ENCODE data around the gene SLC38A6. TPM values are rescaled to one million over a fixed set of nuclear protein-coding genes. Genes with fewer than 3 reads are reported as not detected.

The SLC38A6 gene
- total RNA-seq, 1 experiment from 2014 or later = 6.0 TPM

GRCh38 chr14:61043506-61043905 is 62.5 kb downstream of the SLC38A6 start:
- TF ChIP-seq CTCF (conservative IDR thresholded peaks at IDR 0.05) = no peak
- H3K9ac ChIP-seq (ENCODE audit: extremely low read depth, insufficient read length, low read length) = no peak overlapping the region
- no peak overlapping the region for H2BK12ac ChIP-seq (ENCODE audit: insufficient read length, low read depth, low read length)
- no peak overlapping the region for H2BK5ac ChIP-seq (ENCODE audit: insufficient read length, low read length)
- no peaks in the 10 kb centered on the region for H3K27me3 ChIP-seq (ENCODE audit: insufficient read depth, low read length)
- H3K79me2 ChIP-seq (ENCODE audit: insufficient read depth, low read length) = no peaks in the 10 kb centered on the region
- H3K4ac ChIP-seq (ENCODE audit: low read depth, low read length) = no peak overlapping the region
- no peak overlapping the region for H2BK15ac ChIP-seq (ENCODE audit: low read depth, low read length)
- H3K9me3 ChIP-seq (ENCODE audit: control insufficient read depth, low read depth, low read length) = no peaks in the 10 kb centered on the region
- Mint-ChIP-seq H3K4me1 (peaks cover 7% of the 10 kb centered on the region in 2 experiments; a peak in 3 of 4 replicates), H3K36me3 (ENCODE audit: insufficient read depth in 1 of 3, low read depth in 3 of 3) (no peaks in the 10 kb centered on the region), H3K4me3 (no peak overlapping the region), H3K27me3 (ENCODE audit: low read depth) (no peaks in the 10 kb centered on the region), H3K9me3 (no peaks in the 10 kb centered on the region), H3K27ac (no peak overlapping the region; a peak in 1 of 7 replicates)
- no peak overlapping the region for H3K14ac ChIP-seq (ENCODE audit: insufficient read depth, low read length)
- H3K56ac ChIP-seq (ENCODE audit: insufficient read length, low read depth, low read length) = no peak overlapping the region
- no peak overlapping the region for H2BK20ac ChIP-seq (ENCODE audit: low read depth, low read length, poor library complexity, severe bottlenecking)
- no peak overlapping the region for H4K91ac ChIP-seq (ENCODE audit: insufficient read length, low read depth, low read length)
- no peaks in the 10 kb centered on the region for H4K20me1 ChIP-seq (ENCODE audit: control insufficient read depth, insufficient read depth, insufficient read length)
- no peak overlapping the region for H2AFZ ChIP-seq (ENCODE audit: low read length)
- H4K5ac ChIP-seq (ENCODE audit: insufficient read length, low read depth, low read length) = no peak overlapping the region
- no peaks in the 10 kb centered on the region for H3K23me2 ChIP-seq (ENCODE audit: insufficient read length, low read depth, low read length, poor library complexity, severe bottlenecking)
- no peak overlapping the region for H3T11ph ChIP-seq (ENCODE audit: low read length)
- no peak overlapping the region for H3K18ac ChIP-seq (ENCODE audit: insufficient read length, low read depth, low read length)
- H4K8ac ChIP-seq (replicated peaks; ENCODE audit: insufficient read length, low read depth, low read length) = no peak overlapping the region
- H2AK5ac ChIP-seq (ENCODE audit: insufficient read length, low read length) = no peak overlapping the region
- DNase-seq = no peak
- no peak overlapping the region for H3K27ac ChIP-seq (ENCODE audit: insufficient read length, low read depth, low read length)
- peaks cover 3% of the 10 kb centered on the region; the same call in 1 of the 2 replicates for H3K4me1 ChIP-seq (ENCODE audit: insufficient read depth, low read length)
- no peak overlapping the region for H3K4me2 ChIP-seq (ENCODE audit: insufficient read depth, insufficient read length, low read length)
- H3K23ac ChIP-seq (ENCODE audit: insufficient read length, low read depth, low read length) = no peak overlapping the region
- WGBS (ENCODE audit: extremely low coverage, insufficient read length, low lambda C conversion rate) = no CpG with 5 or more reads among the region's 1 CpG
- no peaks in the 10 kb centered on the region for H3K79me1 ChIP-seq (ENCODE audit: insufficient read depth, low read depth, low read length, poor library complexity, severe bottlenecking)
- H2BK120ac ChIP-seq (ENCODE audit: low read depth, low read length, poor library complexity, severe bottlenecking) = no peak overlapping the region
